Endothelial cell of umbilical vein (primary cell): ENCODE measurements around the gene RGS4. TPM values are rescaled to one million over a fixed set of nuclear protein-coding genes. Genes with fewer than 3 reads are reported as not detected.

ENCODE experiments used
- BruUV-seq: library from RNA; stranded (reverse); fragments of 400-500 nt; replicated peaks from 2 replicates; lab custom pipeline; 2021; lab: Mats Ljungman, UMichigan
- CTCF ChIA-PET: fragments of 300-600, 350-600 bp; sonication (Branson Sonifier 250); formaldehyde crosslinking; loops from one replicate; lab custom pipeline; 2021; ENCODE audit warnings: antibody characterized with exemption, inconsistent platforms; lab: Charles Lee
- POLR2A ChIA-PET: fragments of 300-600, 350-600 bp; sonication (Branson Sonifier 250); formaldehyde crosslinking; loops from one replicate; lab custom pipeline; 2021; ENCODE audit warnings: antibody characterized with exemption, inconsistent platforms; lab: Charles Lee
- DNase-seq: peaks from one replicate; pipeline ENCODE4 v3.0.0-alpha.2; 2011; ENCODE audit warnings: low read depth, low spot score
- FAIRE-seq: peaks from 2 replicates; lab custom pipeline; 2011; peaks lifted over from hg19 to GRCh38; lab: Jason Lieb, UNC
- H2AFZ ChIP-seq: 2 replicates; pipeline ENCODE4 v1.6.0; 2012; ENCODE audit warnings: low read depth, low read length, control low read depth, inconsistent platforms
- H3K27ac ChIP-seq: 2 replicates; pipeline ENCODE4 v1.5.1; 2011; ENCODE audit warnings: low read depth, mild to moderate bottlenecking, control low read depth, low read length, moderate library complexity; ENCODE audit not compliant: insufficient read depth
- H3K27me3 ChIP-seq, 2 experiments: 2 replicates each; pipeline versions ENCODE4 v1.6.0 to v1.6.1; 2011; ENCODE audit warnings: low read length in 2 of 2, mixed read lengths in 1 of 2; ENCODE audit not compliant: control insufficient read depth in 2 of 2, insufficient read depth in 2 of 2
- H3K36me3 ChIP-seq, 2 experiments: 2 replicates in 1 of 2; 3 replicates in 1 of 2; pipeline ENCODE4 v1.5.1; 2011; ENCODE audit warnings: low read length in 2 of 2, mild to moderate bottlenecking in 1 of 2, moderate library complexity in 1 of 2; ENCODE audit not compliant: control insufficient read depth in 2 of 2, insufficient read depth in 2 of 2; ENCODE audit errors: extremely low read depth in 1 of 2
- H3K4me1 ChIP-seq: 3 replicates; pipeline ENCODE4 v1.5.1; 2011; ENCODE audit warnings: mild to moderate bottlenecking, low read length; ENCODE audit not compliant: control insufficient read depth, insufficient read depth; ENCODE audit errors: extremely low read depth
- H3K4me2 ChIP-seq: 2 replicates; pipeline ENCODE4 v1.6.1; 2011; ENCODE audit warnings: low read length, control low read depth, mixed read lengths; ENCODE audit not compliant: insufficient read depth
- H3K4me3 ChIP-seq, 3 experiments: fragments of 200-600 bp in 1 of 3; sonication (generic), shearing (Covaris generic) in 1 of 3; replicated peaks in 1 of 3; 2 replicates each; pipeline ENCODE4 v1.5.1; 2011 to 2016; ENCODE audit warnings: control low read depth in 3 of 3, low read length in 3 of 3, mild to moderate bottlenecking in 2 of 3, inconsistent platforms in 1 of 3, low read depth in 1 of 3, moderate library complexity in 1 of 3; ENCODE audit not compliant: insufficient read depth in 1 of 3
- H3K79me2 ChIP-seq: 2 replicates; pipeline ENCODE4 v1.6.0; 2012; ENCODE audit warnings: low read length, inconsistent platforms; ENCODE audit not compliant: control insufficient read depth, insufficient read depth
- H3K9ac ChIP-seq: replicated peaks from 2 replicates; pipeline ENCODE3; 2011; ENCODE audit warnings: low read length, control low read depth; ENCODE audit not compliant: insufficient read depth; ENCODE audit errors: extremely low read depth
- H3K9me1 ChIP-seq: replicated peaks from 3 replicates; pipeline ENCODE4 v1.6.0; 2011; ENCODE audit warnings: mild to moderate bottlenecking, low read length; ENCODE audit not compliant: control insufficient read depth, insufficient read depth; ENCODE audit errors: extremely low read depth
- H3K9me3 ChIP-seq: replicated peaks from 2 replicates; pipeline ENCODE4 v1.5.1; 2012; ENCODE audit warnings: low read length, inconsistent platforms; ENCODE audit not compliant: control insufficient read depth, insufficient read depth
- H4K20me1 ChIP-seq: replicated peaks from 2 replicates; pipeline ENCODE3; 2011; ENCODE audit warnings: mild to moderate bottlenecking, low read length; ENCODE audit not compliant: control insufficient read depth, insufficient read depth; ENCODE audit errors: extremely low read depth
- EZH2 ChIP-seq: IDR thresholded peaks from 2 replicates; pipeline ENCODE4 v1.6.1; 2012; ENCODE audit warnings: borderline replicate concordance, low read depth, mild to moderate bottlenecking, moderate library complexity, low read length, inconsistent platforms; ENCODE audit not compliant: severe bottlenecking
- FOS ChIP-seq: IDR thresholded peaks from 2 replicates; pipeline ENCODE4 v1.6.1; 2011; ENCODE audit warnings: mild to moderate bottlenecking, low read length, moderate library complexity, borderline replicate concordance; ENCODE audit not compliant: insufficient read depth
- GATA2 ChIP-seq: IDR thresholded peaks from 2 replicates; pipeline ENCODE4 v1.7.0; 2011; ENCODE audit warnings: low read depth, mild to moderate bottlenecking, moderate library complexity, mixed read lengths, low read length; ENCODE audit not compliant: insufficient read length, insufficient read depth
- JUN ChIP-seq: IDR thresholded peaks from 2 replicates; pipeline ENCODE4 v1.6.1; 2011; ENCODE audit warnings: borderline replicate concordance, low read depth; ENCODE audit not compliant: insufficient read length, insufficient read depth
- MAX ChIP-seq: IDR thresholded peaks from 2 replicates; pipeline ENCODE4 v1.6.1; 2011; ENCODE audit not compliant: insufficient read depth, insufficient read length
- MYC ChIP-seq: IDR thresholded peaks from one replicate; pipeline ENCODE4 v1.6.1; 2011; ENCODE audit warnings: mild to moderate bottlenecking, low read depth, low read length
- POLR2A ChIP-seq: IDR thresholded peaks from 2 replicates; pipeline ENCODE4 v1.6.1; 2012; ENCODE audit warnings: low read depth, mild to moderate bottlenecking, control low read depth, low read length
- POLR2AphosphoS5 ChIP-seq: IDR thresholded peaks from 2 replicates; pipeline ENCODE4 v1.6.1; 2012; ENCODE audit warnings: low read depth, mild to moderate bottlenecking, control low read depth, low read length, moderate library complexity; ENCODE audit not compliant: insufficient read depth
- dilution Hi-C: fragments of 300-500 bp; cut with MboI; formaldehyde crosslinking; loops from one replicate; pipeline ENCODE4 v1.15.0; 2019; ENCODE audit warnings: low sequenced_read_pairs; ENCODE audit not compliant: extremely low pct_ligation_motif_present
- intact Hi-C: fragments of 100-400 bp; cut with micrococcal nuclease; formaldehyde crosslinking; loops from one replicate; pipeline ENCODE4 v1.10.0; 2022
- polyA plus RNA-seq, 4 experiments: library from polyadenylated mRNA; depleted of rRNA in 3 of 4; stranded (reverse) in 3 of 4; unstranded in 1 of 4; fragments of >200 nt; gene quantifications; 2 replicates each; pipeline versions ENCODE4 v1.2.1 to v1.2.3, GENCODE V29; 2011 to 2012; ENCODE audit warnings: missing spikeins in 1 of 4
- total RNA-seq: library from RNA; stranded (reverse); gene quantifications from 2 replicates; pipeline ENCODE4 v1.2.3, GENCODE V29; 2021
- TF ChIP-seq, protein P1 (sequence below), 2 donors: IDR thresholded peaks; 1 replicate in 1 of 2; 2 replicates in 1 of 2; pipeline ENCODE4 v1.5.1; 2011; ENCODE audit warnings: low read length in 2 of 2, mild to moderate bottlenecking in 2 of 2, moderate library complexity in 2 of 2, control low read depth in 1 of 2, inconsistent platforms in 1 of 2, low read depth in 1 of 2; ENCODE audit not compliant: insufficient read depth in 1 of 2; ENCODE audit errors: extremely low read depth in 1 of 2

RGS4 gene
- total and polyA plus RNA-seq, 2 donors (not counting 3 experiments of a cell fraction or from before 2014, with no cell fraction given), result 14.6 to 59.3 TPM

GRCh38 chr1:163039707-163040093 is 29.5 kb upstream of the RGS4 start:
- no peak overlapping the region for H2AFZ ChIP-seq
- H3K9ac ChIP-seq, result no peak overlapping the region
- H4K20me1 ChIP-seq, result no peaks in the 10 kb centered on the region
- no peak overlapping the region for H3K4me3 ChIP-seq
- peaks cover 21% of the 10 kb centered on the region for H3K4me1 ChIP-seq
- no peaks in the 10 kb centered on the region for H3K9me3 ChIP-seq
- intact Hi-C loops, result no loop called here
- no peak for DNase-seq
- no peaks in the 10 kb centered on the region for H3K36me3 ChIP-seq
- H3K27me3 ChIP-seq, result no peaks in the 10 kb centered on the region
- no peaks in the 10 kb centered on the region for H3K79me2 ChIP-seq
- no peak for FAIRE-seq
- dilution Hi-C loops, result no loop called here
- no peak overlapping the region for H3K4me2 ChIP-seq
- TF ChIP-seq JUN (no peak), EZH2 (no peak), MAX (no peak), POLR2A (no peak), POLR2AphosphoS5 (no peak), FOS (no peak), MYC (no peak), GATA2 (no peak)
- TF ChIP-seq, protein P1, sequence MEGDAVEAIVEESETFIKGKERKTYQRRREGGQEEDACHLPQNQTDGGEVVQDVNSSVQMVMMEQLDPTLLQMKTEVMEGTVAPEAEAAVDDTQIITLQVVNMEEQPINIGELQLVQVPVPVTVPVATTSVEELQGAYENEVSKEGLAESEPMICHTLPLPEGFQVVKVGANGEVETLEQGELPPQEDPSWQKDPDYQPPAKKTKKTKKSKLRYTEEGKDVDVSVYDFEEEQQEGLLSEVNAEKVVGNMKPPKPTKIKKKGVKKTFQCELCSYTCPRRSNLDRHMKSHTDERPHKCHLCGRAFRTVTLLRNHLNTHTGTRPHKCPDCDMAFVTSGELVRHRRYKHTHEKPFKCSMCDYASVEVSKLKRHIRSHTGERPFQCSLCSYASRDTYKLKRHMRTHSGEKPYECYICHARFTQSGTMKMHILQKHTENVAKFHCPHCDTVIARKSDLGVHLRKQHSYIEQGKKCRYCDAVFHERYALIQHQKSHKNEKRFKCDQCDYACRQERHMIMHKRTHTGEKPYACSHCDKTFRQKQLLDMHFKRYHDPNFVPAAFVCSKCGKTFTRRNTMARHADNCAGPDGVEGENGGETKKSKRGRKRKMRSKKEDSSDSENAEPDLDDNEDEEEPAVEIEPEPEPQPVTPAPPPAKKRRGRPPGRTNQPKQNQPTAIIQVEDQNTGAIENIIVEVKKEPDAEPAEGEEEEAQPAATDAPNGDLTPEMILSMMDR (IDR thresholded peaks at IDR 0.05; ENCODE audit: extremely low read depth in 1 of 2, insufficient read depth in 1 of 2, low read depth in 1 of 2, low read length in 2 of 2), result no peak
- H3K9me1 ChIP-seq, result no peaks in the 10 kb centered on the region
- ChIA-PET CTCF (no interaction called here), POLR2A (no interaction called here)
- H3K27ac ChIP-seq, result no peak overlapping the region
- no TSS peak for BruUV-seq
